IPS DF 6.9 (cell line): ENCODE data around the gene FRS3.

Experiments
- DNase-seq: peaks from one replicate; pipeline ENCODE4 v3.0.0-alpha.2; 2013; ENCODE audit warnings: low read depth, low spot score
- H3K27ac ChIP-seq: one replicate; pipeline ENCODE4 v1.5.1; 2013; ENCODE audit warnings: low read length, control low read depth
- H3K27me3 ChIP-seq: 2 replicates; pipeline ENCODE4 v1.6.1; 2013; ENCODE audit warnings: mild to moderate bottlenecking, low read length; ENCODE audit not compliant: control insufficient read depth, insufficient read depth
- H3K36me3 ChIP-seq: 2 replicates; pipeline ENCODE4 v1.6.1; 2013; ENCODE audit warnings: low read length; ENCODE audit not compliant: control insufficient read depth, insufficient read depth
- H3K4me1 ChIP-seq: 2 replicates; pipeline ENCODE4 v1.6.1; 2013; ENCODE audit warnings: low read length; ENCODE audit not compliant: control insufficient read depth, insufficient read depth
- H3K4me3 ChIP-seq: 2 replicates; pipeline ENCODE4 v1.5.1; 2013; ENCODE audit warnings: mild to moderate bottlenecking, low read length
- H3K9me3 ChIP-seq: 2 replicates; pipeline ENCODE4 v1.6.1; 2013; ENCODE audit warnings: low read length, inconsistent platforms; ENCODE audit not compliant: control insufficient read depth, insufficient read depth
- WGBS: extraction: QIAGEN DNeasy Blood & Tissue Kit; methylation state at CpG from one replicate; pipeline ENCODE4 v1.1.7; 2013; ENCODE audit warnings: mixed read lengths, missing lambda C conversion rate; ENCODE audit not compliant: insufficient read length, insufficient coverage; 5-methylcytosine and 5-hydroxymethylcytosine counted together

FRS3 gene

GRCh38 chr6:41779788-41780550, at the start of gene FRS3:
TSS of gene FRS3 (minus strand) at chr6:41779900. CDS start at chr6:41776987, 2,913 bp downstream.
- peaks cover 2% of the 10 kb centered on the region for H3K4me1 ChIP-seq
- no peak within 1 kb of the TSS for H3K27ac ChIP-seq
- peak; percentile 92 for DNase-seq
- no peaks in the 10 kb centered on the region for H3K27me3 ChIP-seq
- WGBS: no CpG with 5 or more reads among the region's 73 CpGs
- H3K36me3 ChIP-seq: no peaks in the 10 kb centered on the region
- H3K4me3 ChIP-seq: peak within 1 kb of the TSS; percentile 63; the same call in 1 of the 2 replicates
- H3K9me3 ChIP-seq: no peaks in the 10 kb centered on the region

DNA sequence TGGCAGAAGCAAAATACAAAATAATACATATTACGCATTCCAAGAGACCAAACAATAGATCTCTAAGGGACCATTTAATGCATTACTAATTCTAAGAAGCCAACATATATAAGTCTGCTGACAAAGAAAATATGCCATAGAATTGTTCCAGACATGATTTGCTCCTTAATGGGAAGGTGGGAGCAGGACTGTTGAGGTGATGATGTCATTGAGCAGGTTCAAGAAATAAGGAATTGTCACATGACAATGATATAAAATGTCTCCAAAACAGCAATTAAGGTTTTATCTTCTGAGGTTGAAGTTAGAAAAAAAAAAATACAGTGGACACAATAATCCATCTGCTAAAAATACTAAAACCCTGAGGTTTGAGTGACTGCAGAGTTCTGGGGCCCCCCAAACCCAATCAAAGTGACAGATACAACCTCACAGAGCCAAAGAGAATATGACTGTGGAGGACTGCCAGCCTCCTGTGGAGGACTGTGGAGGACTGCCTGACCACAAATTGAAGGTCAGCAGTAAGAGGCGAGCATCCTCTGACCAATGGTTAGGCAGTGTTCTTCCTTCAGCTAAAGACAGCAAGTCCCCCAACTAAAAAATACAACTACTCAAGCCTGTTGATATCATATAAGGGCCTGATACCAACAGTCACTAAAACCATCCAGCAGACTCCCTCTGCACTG, 46.8 kb upstream of the FRS3 start:
- H3K27me3 ChIP-seq: no peaks in the 10 kb centered on the region
- H3K4me3 ChIP-seq: no peak overlapping the region
- no peak for DNase-seq
- H3K9me3 ChIP-seq: no peaks in the 10 kb centered on the region
- no peaks in the 10 kb centered on the region for H3K36me3 ChIP-seq
- H3K27ac ChIP-seq: no peak overlapping the region
- no peaks in the 10 kb centered on the region for H3K4me1 ChIP-seq
- no CpG with 5 or more reads among the region's 2 CpGs for WGBS

DNA sequence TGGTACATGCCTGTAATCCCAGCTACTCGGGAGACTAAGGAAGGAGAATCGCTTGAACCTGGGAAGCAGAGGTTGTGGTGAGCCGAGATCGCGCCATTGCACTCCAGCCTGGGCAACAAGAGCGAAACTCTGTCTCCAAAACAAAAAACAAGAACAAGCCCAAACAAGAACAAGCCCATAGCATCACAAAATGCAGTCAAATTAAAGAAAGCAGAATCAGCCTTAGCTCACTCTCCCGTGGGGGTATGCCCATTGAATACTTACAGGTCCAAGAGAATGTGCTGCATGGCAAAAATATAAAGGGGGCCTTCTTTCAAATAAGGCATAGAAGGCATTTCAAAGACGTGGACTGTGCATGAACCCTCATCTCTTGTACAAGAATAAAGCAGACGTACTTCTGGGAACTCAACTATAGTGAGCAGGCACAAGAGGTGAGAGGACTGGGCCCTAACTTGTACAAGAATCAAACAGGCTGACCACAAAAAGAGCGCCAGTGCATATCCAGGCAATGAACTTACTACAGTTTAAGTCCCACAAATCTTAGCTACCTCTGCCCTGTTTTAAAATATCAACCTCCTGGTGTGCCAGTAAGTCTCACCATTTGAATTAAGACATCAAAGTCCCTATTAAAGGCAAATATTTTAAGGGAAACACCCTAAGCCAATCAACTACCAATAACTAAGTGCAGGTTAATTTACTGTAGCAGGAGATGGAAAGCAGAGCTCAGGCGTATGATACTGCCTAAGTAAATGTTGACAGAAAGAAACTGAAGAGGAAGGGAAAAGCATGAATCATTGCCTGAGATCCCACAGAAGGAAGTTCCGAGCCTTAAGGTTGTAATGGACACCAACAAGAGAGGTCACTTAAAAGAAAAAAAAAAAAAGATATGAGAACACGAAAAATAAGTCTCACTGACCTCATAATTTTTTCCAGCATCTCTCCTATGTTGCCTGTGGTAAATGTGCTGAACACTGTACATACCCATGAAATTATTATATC, 45.2 kb upstream of the FRS3 start:
- Histone ChIP-seq H3K27ac (no peak overlapping the region), H3K9me3 (no peaks in the 10 kb centered on the region), H3K36me3 (no peaks in the 10 kb centered on the region), H3K4me3 (no peak overlapping the region), H3K4me1 (no peaks in the 10 kb centered on the region), H3K27me3 (no peaks in the 10 kb centered on the region)
- no peak for DNase-seq
- no CpG with 5 or more reads among the region's 13 CpGs for WGBS

- H3K36me3 ChIP-seq: no peaks in the 10 kb centered on the region
- H3K27me3 ChIP-seq: no peaks in the 10 kb centered on the region
- no peak overlapping the region for H3K4me3 ChIP-seq
- no peak for DNase-seq
- no peaks in the 10 kb centered on the region for H3K9me3 ChIP-seq
- no CpG with 5 or more reads among the region's 1 CpG for WGBS
- no peak overlapping the region for H3K27ac ChIP-seq
- no peaks in the 10 kb centered on the region for H3K4me1 ChIP-seq
Observed at GRCh38 chr6:41823178-41823577, 43.5 kb upstream of the FRS3 start.

GRCh38 chr6:41822021-41822420, 42.3 kb upstream of the FRS3 start:
- Histone ChIP-seq H3K27me3 (no peaks in the 10 kb centered on the region), H3K4me3 (no peak overlapping the region), H3K4me1 (no peaks in the 10 kb centered on the region), H3K27ac (no peak overlapping the region), H3K9me3 (no peaks in the 10 kb centered on the region), H3K36me3 (no peaks in the 10 kb centered on the region)
- DNase-seq: no peak
- no CpG with 5 or more reads among the region's 1 CpG for WGBS

GRCh38 chr6:41821266-41821665, 41.6 kb upstream of the FRS3 start:
- no peaks in the 10 kb centered on the region for H3K9me3 ChIP-seq
- H3K4me1 ChIP-seq: no peaks in the 10 kb centered on the region
- H3K4me3 ChIP-seq: no peak overlapping the region

DNA sequence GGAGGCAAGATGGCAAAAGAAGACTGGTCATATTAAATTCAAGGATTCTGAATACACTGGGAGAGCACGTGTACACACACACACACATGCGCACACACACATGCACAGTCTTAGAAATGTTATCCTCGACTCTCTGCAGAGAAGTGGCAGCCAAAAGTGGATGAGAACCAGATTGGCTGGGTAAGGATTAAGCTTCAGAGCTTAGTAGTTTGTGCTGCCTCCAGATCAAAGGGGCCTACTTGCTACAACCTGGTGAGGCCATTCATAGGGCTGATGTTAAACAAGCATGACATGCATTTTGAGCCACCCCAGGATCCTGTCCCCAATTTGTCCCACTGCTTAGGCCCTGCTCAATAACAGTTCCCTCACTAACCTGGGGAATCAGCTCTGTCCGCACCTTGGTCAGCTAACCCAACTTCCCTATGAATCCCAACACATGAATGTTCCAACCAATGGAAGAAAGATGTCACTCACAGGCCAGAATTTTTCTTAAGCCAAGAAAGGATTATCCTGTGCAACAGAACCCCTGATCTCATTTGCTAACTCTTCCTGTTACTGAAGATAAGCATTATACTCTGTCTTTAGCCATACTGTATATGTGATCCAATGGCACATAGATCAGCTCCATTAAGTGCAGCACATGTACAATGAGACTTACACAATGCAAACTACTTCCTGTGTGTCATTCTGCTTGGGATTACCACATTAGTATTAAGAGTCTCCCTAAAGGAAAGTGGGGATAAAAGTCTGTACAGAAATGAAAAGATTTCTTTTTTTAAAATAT, 38.8 kb upstream of the FRS3 start:
- H3K27ac ChIP-seq: no peak overlapping the region
- H3K9me3 ChIP-seq: no peaks in the 10 kb centered on the region
- no peak for DNase-seq
- no CpG with 5 or more reads among the region's 4 CpGs for whole genome bisulfite sequencing
- no peaks in the 10 kb centered on the region for H3K4me1 ChIP-seq
- H3K27me3 ChIP-seq: no peaks in the 10 kb centered on the region
- no peak overlapping the region for H3K4me3 ChIP-seq
- no peaks in the 10 kb centered on the region for H3K36me3 ChIP-seq

More at GRCh38 chr6:41821266-41821665, 41.6 kb upstream of the FRS3 start:
- no peak for DNase-seq
- no peaks in the 10 kb centered on the region for H3K27me3 ChIP-seq
- WGBS: no CpG with 5 or more reads among the region's 4 CpGs
- H3K36me3 ChIP-seq: no peaks in the 10 kb centered on the region
- H3K27ac ChIP-seq: no peak overlapping the region

DNA sequence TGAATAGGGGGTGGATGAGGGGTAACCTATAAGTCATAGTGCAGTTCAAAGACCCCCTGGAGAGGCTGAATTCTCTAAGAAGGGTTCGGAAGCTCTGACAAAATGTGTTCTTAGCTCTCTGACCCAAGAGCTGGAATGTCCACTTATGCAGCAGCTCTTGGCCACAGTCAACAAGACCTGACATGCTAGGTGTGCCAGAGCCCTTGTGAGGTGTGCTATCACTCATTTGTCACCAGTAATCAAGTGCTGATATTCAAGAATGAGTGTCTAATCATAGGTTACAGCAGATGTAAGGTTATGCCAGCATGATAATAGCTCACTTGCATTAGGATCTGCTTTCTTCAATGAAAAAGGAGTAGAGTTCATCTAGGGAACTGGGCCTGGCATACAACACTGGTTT, 35.9 kb upstream of the FRS3 start:
- H3K27ac ChIP-seq: no peak overlapping the region
- WGBS: no CpG with 5 or more reads among the region's 1 CpG
- DNase-seq: no peak
- H3K9me3 ChIP-seq: no peaks in the 10 kb centered on the region
- no peaks in the 10 kb centered on the region for H3K27me3 ChIP-seq
- H3K4me1 ChIP-seq: no peaks in the 10 kb centered on the region
- no peak overlapping the region for H3K4me3 ChIP-seq
- no peaks in the 10 kb centered on the region for H3K36me3 ChIP-seq

DNA sequence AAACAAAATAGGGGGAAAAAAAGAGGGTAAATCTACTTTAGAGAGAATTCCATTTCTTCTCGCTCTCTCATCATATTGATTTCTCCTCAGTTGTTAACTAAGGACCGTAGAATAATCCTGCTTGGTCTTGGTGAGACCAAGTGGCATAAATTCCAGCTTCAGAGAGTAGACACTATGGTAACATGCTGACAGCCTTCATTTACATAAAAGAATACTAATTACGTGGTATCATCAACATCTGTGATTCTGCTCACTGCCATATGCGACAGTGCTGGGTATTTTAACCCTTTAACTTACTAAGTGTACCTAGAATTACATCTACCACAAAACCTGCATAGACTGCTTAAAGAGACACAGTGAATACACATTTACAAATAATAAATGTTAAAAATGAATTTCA, 34.9 kb upstream of the FRS3 start:
- no peaks in the 10 kb centered on the region for H3K27me3 ChIP-seq
- H3K9me3 ChIP-seq: no peaks in the 10 kb centered on the region
- H3K4me3 ChIP-seq: no peak overlapping the region
- DNase-seq: no peak
- H3K27ac ChIP-seq: no peak overlapping the region
- no peaks in the 10 kb centered on the region for H3K4me1 ChIP-seq
- no peaks in the 10 kb centered on the region for H3K36me3 ChIP-seq
- WGBS: no CpG with 5 or more reads among the region's 4 CpGs
